GDM1 (cell line): Measurements from ENCODE around the gene ANKRD23.
"Not testable (repeated sequence)": the region's sequence is repeated elsewhere in the genome, so short reads cannot be mapped to it uniquely, and the experiment has no call there.

Source experiments
- DNase-seq: peaks from one replicate; lab custom pipeline; 2025; lab: John Stamatoyannopoulos, UW

Gene ANKRD23

GRCh38 chr2:96843538-96844268 lies at the start of gene ANKRD23:
ANKRD23 (minus strand) TSS chr2:96844021; CDS start chr2:96843992, 29 bp downstream.
- DNase-seq = no peak

- DNase-seq = no peak
Observed at GRCh38 chr2:96891591-96892333, 47.9 kb upstream of the ANKRD23 start.

- no peak for DNase-seq
Observed at GRCh38 chr2:96890726-96891385, 47.0 kb upstream of the ANKRD23 start.

- no peak for DNase-seq
Observed at GRCh38 chr2:96890252-96890651, 46.4 kb upstream of the ANKRD23 start.

GRCh38 chr2:96889502-96889901 lies 45.7 kb upstream of the ANKRD23 start:
- DNase-seq = not testable (repeated sequence)

GRCh38 chr2:96888072-96889011 lies 44.5 kb upstream of the ANKRD23 start:
- peak; percentile 13 for DNase-seq

- DNase-seq = no peak
Observed at GRCh38 chr2:96887493-96888012, 43.7 kb upstream of the ANKRD23 start.

- DNase-seq = no peak
Observed at GRCh38 chr2:96885432-96886347, 41.9 kb upstream of the ANKRD23 start.

GRCh38 chr2:96884299-96885094 lies 40.7 kb upstream of the ANKRD23 start:
- no peak for DNase-seq

GRCh38 chr2:96883306-96883705 lies 39.5 kb upstream of the ANKRD23 start:
- DNase-seq = no peak

GRCh38 chr2:96882906-96883305 lies 39.1 kb upstream of the ANKRD23 start:
- no peak for DNase-seq

GRCh38 chr2:96882230-96882629 lies 38.4 kb upstream of the ANKRD23 start:
- DNase-seq = no peak

GRCh38 chr2:96881349-96882195 lies 37.8 kb upstream of the ANKRD23 start:
- DNase-seq = no peak

GRCh38 chr2:96880891-96881273 lies 37.1 kb upstream of the ANKRD23 start:
- DNase-seq = no peak

- DNase-seq = no peak
Observed at GRCh38 chr2:96879545-96880040, 35.8 kb upstream of the ANKRD23 start.

GRCh38 chr2:96878796-96879544 lies 35.1 kb upstream of the ANKRD23 start:
- DNase-seq = no peak

- DNase-seq = no peak
Observed at GRCh38 chr2:96878171-96878570, 34.4 kb upstream of the ANKRD23 start.

- no peak for DNase-seq
Observed at GRCh38 chr2:96877631-96878092, 33.8 kb upstream of the ANKRD23 start.
